ENCODE results near the gene OR2A5.

The OR2A5 gene

GRCh38 chr7:144004703-144005102 is 44.0 kb upstream of the OR2A5 start:
- no peaks in the 10 kb centered on the region for H3K9me2 ChIP-seq (replicated peaks; ENCODE audit: control insufficient read depth, low read length)
- H3K36me3 ChIP-seq (ENCODE audit: control insufficient read depth, low read length): no peaks in the 10 kb centered on the region
- H3K4me3 ChIP-seq (ENCODE audit: low read length): no peak overlapping the region
- no peaks in the 10 kb centered on the region for H3F3A ChIP-seq (ENCODE audit: control insufficient read depth, insufficient read depth)
- H4K20me1 ChIP-seq (ENCODE audit: control insufficient read depth, insufficient read depth, low read depth, low read length): no peaks in the 10 kb centered on the region
- no peak for TF ChIP-seq EZH2phosphoT487 (IDR thresholded peaks at IDR 0.05; ENCODE audit: borderline replicate concordance, low read length)
- TF ChIP-seq, protein P1, sequence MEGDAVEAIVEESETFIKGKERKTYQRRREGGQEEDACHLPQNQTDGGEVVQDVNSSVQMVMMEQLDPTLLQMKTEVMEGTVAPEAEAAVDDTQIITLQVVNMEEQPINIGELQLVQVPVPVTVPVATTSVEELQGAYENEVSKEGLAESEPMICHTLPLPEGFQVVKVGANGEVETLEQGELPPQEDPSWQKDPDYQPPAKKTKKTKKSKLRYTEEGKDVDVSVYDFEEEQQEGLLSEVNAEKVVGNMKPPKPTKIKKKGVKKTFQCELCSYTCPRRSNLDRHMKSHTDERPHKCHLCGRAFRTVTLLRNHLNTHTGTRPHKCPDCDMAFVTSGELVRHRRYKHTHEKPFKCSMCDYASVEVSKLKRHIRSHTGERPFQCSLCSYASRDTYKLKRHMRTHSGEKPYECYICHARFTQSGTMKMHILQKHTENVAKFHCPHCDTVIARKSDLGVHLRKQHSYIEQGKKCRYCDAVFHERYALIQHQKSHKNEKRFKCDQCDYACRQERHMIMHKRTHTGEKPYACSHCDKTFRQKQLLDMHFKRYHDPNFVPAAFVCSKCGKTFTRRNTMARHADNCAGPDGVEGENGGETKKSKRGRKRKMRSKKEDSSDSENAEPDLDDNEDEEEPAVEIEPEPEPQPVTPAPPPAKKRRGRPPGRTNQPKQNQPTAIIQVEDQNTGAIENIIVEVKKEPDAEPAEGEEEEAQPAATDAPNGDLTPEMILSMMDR (IDR thresholded peaks at IDR 0.05; ENCODE audit: low read depth, low read length, poor library complexity, severe bottlenecking): no peak
- H3K27me3 ChIP-seq (ENCODE audit: control insufficient read depth, low read length): no peaks in the 10 kb centered on the region
- H3K27ac ChIP-seq (ENCODE audit: low read depth, low read length): no peak overlapping the region
- no peak overlapping the region for H3K4me2 ChIP-seq (ENCODE audit: low read length)
- H3K4me1 ChIP-seq (ENCODE audit: control insufficient read depth, low read length): no peaks in the 10 kb centered on the region
- H3K9me3 ChIP-seq (ENCODE audit: control insufficient read depth, insufficient read depth, low read length): peaks cover 4% of the 10 kb centered on the region; the same call in 1 of the 2 replicates
- H3K79me2 ChIP-seq (ENCODE audit: control insufficient read depth, low read length): no peaks in the 10 kb centered on the region

DNA sequence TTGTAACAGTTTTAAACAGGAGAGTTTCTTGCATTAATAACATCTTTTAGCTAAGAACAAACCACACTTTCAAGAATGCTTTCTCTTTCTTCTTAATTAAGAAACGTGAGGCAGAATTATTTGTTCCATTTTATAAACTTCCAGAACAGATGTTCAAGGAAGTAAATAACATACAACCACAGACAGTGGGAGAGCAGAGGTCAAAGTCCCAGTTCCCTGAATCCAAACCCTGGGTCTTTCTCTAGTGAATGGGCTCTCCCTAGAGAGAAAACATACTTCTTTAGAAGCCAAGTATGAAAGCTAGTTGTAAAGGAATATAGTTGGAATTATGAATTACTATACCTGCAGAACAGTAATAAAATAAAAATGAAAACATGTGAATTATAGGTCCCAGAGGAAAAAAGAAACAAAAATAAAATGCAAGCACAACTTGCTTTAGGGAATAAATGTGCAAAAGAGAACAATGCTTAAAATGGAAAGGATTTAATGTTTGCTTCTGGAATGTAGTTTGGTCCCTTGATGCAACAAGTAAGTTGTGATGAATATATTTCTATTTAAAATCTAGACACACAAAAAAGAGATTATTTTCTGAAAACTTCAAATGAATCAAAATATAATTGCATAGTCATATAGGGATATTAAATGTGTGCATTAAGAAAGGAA is 42.6 kb upstream of the OR2A5 start:
- Histone ChIP-seq H3K4me3 (ENCODE audit: low read length) (no peak overlapping the region), H3K9me3 (ENCODE audit: control insufficient read depth, insufficient read depth, low read length) (peaks cover 4% of the 10 kb centered on the region; the same call in 1 of the 2 replicates), H3K9me2 (replicated peaks; ENCODE audit: control insufficient read depth, low read length) (no peaks in the 10 kb centered on the region), H3K27ac (ENCODE audit: low read depth, low read length) (no peak overlapping the region), H3K27me3 (ENCODE audit: control insufficient read depth, low read length) (no peaks in the 10 kb centered on the region), H3K36me3 (ENCODE audit: control insufficient read depth, low read length) (no peaks in the 10 kb centered on the region), H3K4me2 (ENCODE audit: low read length) (no peak overlapping the region), H3K79me2 (ENCODE audit: control insufficient read depth, low read length) (no peaks in the 10 kb centered on the region), H3K4me1 (ENCODE audit: control insufficient read depth, low read length) (no peaks in the 10 kb centered on the region), H3F3A (ENCODE audit: control insufficient read depth, insufficient read depth) (no peaks in the 10 kb centered on the region), H4K20me1 (ENCODE audit: control insufficient read depth, insufficient read depth, low read depth, low read length) (no peaks in the 10 kb centered on the region)
- TF ChIP-seq, protein P1 (IDR thresholded peaks at IDR 0.05; ENCODE audit: low read depth, low read length, poor library complexity, severe bottlenecking): no peak
- TF ChIP-seq EZH2phosphoT487 (IDR thresholded peaks at IDR 0.05; ENCODE audit: borderline replicate concordance, low read length): no peak

DNA sequence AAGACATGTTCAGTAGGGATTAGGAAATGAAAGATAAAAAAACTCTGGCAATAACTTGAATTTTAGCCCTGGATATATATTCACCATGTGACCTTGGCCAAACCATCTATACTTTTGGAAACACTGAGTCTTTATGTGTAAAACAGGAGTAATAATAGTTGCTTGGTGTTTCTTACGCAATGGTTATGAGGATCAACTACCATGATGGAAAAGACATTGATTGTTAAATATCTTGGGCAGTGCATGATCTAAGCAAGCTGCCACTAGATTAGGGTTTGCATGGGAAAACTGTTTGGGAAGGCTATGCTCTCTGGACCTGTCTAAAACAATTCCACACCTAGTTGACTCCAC is 42.1 kb upstream of the OR2A5 start:
- Histone ChIP-seq H3K36me3 (ENCODE audit: control insufficient read depth, low read length) (no peaks in the 10 kb centered on the region), H3K9me2 (replicated peaks; ENCODE audit: control insufficient read depth, low read length) (no peaks in the 10 kb centered on the region), H3K27ac (ENCODE audit: low read depth, low read length) (no peak overlapping the region), H3K4me1 (ENCODE audit: control insufficient read depth, low read length) (no peaks in the 10 kb centered on the region), H3K4me3 (ENCODE audit: low read length) (no peak overlapping the region), H4K20me1 (ENCODE audit: control insufficient read depth, insufficient read depth, low read depth, low read length) (no peaks in the 10 kb centered on the region), H3K27me3 (ENCODE audit: control insufficient read depth, low read length) (no peaks in the 10 kb centered on the region), H3K9me3 (ENCODE audit: control insufficient read depth, insufficient read depth, low read length) (peaks cover 4% of the 10 kb centered on the region; the same call in 1 of the 2 replicates), H3K4me2 (ENCODE audit: low read length) (no peak overlapping the region), H3K79me2 (ENCODE audit: control insufficient read depth, low read length) (no peaks in the 10 kb centered on the region), H3F3A (ENCODE audit: control insufficient read depth, insufficient read depth) (no peaks in the 10 kb centered on the region)
- TF ChIP-seq EZH2phosphoT487 (IDR thresholded peaks at IDR 0.05; ENCODE audit: borderline replicate concordance, low read length): no peak
- TF ChIP-seq, protein P1 (IDR thresholded peaks at IDR 0.05; ENCODE audit: low read depth, low read length, poor library complexity, severe bottlenecking): no peak
